Measurements from ENCODE around the gene PAX3.

- TF ChIP-seq CTCF (IDR thresholded peaks at IDR 0.05) (no peak), POLR2A (IDR thresholded peaks at IDR 0.05) (no peak)
These were observed 129.5 kb downstream of the PAX3 start for GRCh38 chr2:222169346-222169745.
